ENCODE measurements around the gene COL27A1. TPM values are rescaled to one million over a fixed set of nuclear protein-coding genes. Genes with fewer than 3 reads are reported as not detected.

The COL27A1 gene
- total RNA-seq, 1 donor from 2014 or later: 61.4 TPM

GRCh38 chr9:114165407-114166102 is 10.2 kb downstream of the COL27A1 start:
- Mint-ChIP-seq H3K27ac (ENCODE audit: unreplicated experiment) (no peak overlapping the region), H3K27me3 (ENCODE audit: unreplicated experiment) (no peaks in the 10 kb centered on the region), H3K4me1 (ENCODE audit: unreplicated experiment) (no peaks in the 10 kb centered on the region), H3K9me3 (ENCODE audit: unreplicated experiment) (no peaks in the 10 kb centered on the region), H3K36me3 (ENCODE audit: low read depth, unreplicated experiment) (peaks cover 15% of the 10 kb centered on the region), H3K4me3 (ENCODE audit: unreplicated experiment) (no peak overlapping the region)
- TF ChIP-seq CTCF (IDR thresholded peaks at IDR 0.05; ENCODE audit: unreplicated experiment): no peak
- DNase-seq (ENCODE audit: low spot score): no peak

GRCh38 chr9:114166103-114166470 is 10.8 kb downstream of the COL27A1 start:
- Mint-ChIP-seq H3K27ac (ENCODE audit: unreplicated experiment) (no peak overlapping the region), H3K4me3 (ENCODE audit: unreplicated experiment) (no peak overlapping the region), H3K9me3 (ENCODE audit: unreplicated experiment) (no peaks in the 10 kb centered on the region), H3K4me1 (ENCODE audit: unreplicated experiment) (no peaks in the 10 kb centered on the region), H3K27me3 (ENCODE audit: unreplicated experiment) (no peaks in the 10 kb centered on the region), H3K36me3 (ENCODE audit: low read depth, unreplicated experiment) (peaks cover 15% of the 10 kb centered on the region)
- no peak for TF ChIP-seq CTCF (IDR thresholded peaks at IDR 0.05; ENCODE audit: unreplicated experiment)
- no peak for DNase-seq (ENCODE audit: low spot score)

DNA sequence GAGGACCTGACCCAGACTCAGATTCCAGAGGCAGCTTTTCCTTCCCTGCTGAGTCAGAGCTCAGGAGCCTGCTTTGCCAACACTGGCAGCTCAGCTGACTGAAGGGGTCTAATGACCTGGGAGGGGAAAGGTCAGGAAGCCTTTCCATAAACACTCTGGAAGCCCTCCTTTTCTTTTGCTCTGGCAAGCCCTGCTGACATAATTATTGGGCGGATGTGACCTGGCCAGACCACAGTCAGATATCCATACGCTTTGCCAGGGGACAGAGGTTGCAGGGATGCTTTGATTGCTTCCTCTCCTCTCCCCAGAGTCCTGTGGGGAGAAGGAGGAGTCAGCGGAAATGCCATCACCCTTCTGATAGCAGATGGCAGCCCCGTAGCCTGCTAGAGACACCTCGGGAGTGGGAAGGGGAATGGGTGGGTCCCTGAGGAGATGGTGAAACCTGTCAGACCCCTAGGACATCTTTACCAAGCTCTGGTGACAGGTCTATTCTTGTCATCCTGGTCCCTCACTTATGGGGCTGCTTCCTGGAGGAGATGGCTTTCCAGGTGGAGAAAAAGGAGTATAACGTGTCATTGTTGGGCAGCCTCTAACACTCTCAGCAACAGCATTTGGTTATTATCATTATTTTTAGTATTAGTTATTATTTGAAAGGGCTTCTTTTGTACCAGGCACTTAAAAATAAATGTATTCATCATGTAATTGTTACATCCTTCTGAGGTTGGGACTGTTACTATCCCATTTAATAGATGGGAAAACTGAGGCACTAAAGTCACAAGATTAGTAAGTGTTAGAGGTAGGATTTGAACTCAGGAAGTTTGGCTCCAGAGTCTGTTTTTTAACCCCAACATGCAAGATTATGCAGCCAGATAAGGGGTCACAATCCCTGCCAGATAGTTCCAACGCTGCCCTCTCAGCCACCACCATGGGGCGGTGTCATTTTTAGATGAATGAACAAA is 11.6 kb downstream of the COL27A1 start:
- H3K27me3 Mint-ChIP-seq (ENCODE audit: unreplicated experiment): no peaks in the 10 kb centered on the region
- no peak overlapping the region for H3K27ac Mint-ChIP-seq (ENCODE audit: unreplicated experiment)
- H3K9me3 Mint-ChIP-seq (ENCODE audit: unreplicated experiment): no peaks in the 10 kb centered on the region
- H3K36me3 Mint-ChIP-seq (ENCODE audit: low read depth, unreplicated experiment): peaks cover 15% of the 10 kb centered on the region
- TF ChIP-seq CTCF (IDR thresholded peaks at IDR 0.05; ENCODE audit: unreplicated experiment): no peak
- H3K4me3 Mint-ChIP-seq (ENCODE audit: unreplicated experiment): no peak overlapping the region
- no peak for DNase-seq (ENCODE audit: low spot score)
- H3K4me1 Mint-ChIP-seq (ENCODE audit: unreplicated experiment): no peaks in the 10 kb centered on the region

- Mint-ChIP-seq H3K27me3 (ENCODE audit: unreplicated experiment) (no peaks in the 10 kb centered on the region), H3K36me3 (ENCODE audit: low read depth, unreplicated experiment) (peaks cover 15% of the 10 kb centered on the region), H3K4me3 (ENCODE audit: unreplicated experiment) (no peak overlapping the region), H3K9me3 (ENCODE audit: unreplicated experiment) (no peaks in the 10 kb centered on the region), H3K27ac (ENCODE audit: unreplicated experiment) (no peak overlapping the region), H3K4me1 (ENCODE audit: unreplicated experiment) (no peaks in the 10 kb centered on the region)
- no peak for TF ChIP-seq CTCF (IDR thresholded peaks at IDR 0.05; ENCODE audit: unreplicated experiment)
- no peak for DNase-seq (ENCODE audit: low spot score)
Observed at GRCh38 chr9:114167591-114168091, 12.3 kb downstream of the COL27A1 start.

All from endothelial cell (in vitro differentiated cells).